ENCODE measurements around the gene STK38.

STK38 gene

DNA sequence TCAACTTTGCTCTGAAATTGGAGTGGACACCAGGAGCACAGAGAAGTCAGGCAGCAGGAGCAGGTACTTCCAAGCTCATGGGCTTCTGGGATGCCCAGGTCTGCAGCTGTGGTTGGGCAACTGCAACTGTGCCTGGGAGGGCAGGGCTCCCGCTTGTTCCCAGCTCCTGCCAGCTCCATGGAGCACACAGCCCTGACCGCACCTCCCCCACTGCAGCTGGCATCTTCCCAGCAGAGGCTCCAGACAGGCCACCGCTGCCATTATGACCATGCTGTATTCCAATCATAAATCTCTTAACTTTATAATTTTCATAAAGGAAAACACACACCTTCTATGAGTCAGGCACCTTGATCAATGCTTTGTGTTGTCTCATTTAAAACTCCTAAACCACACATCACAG is 36.9 kb downstream of the STK38 start:
- no peak overlapping the region for H3K4me3 ChIP-seq (ENCODE audit: insufficient read depth, low read depth, low read length, poor library complexity, severe bottlenecking)
- H3K27ac ChIP-seq (ENCODE audit: insufficient read depth, low read length, poor library complexity, severe bottlenecking), result no peak overlapping the region
- peaks cover 21% of the 10 kb centered on the region for H3K4me1 ChIP-seq (ENCODE audit: control insufficient read depth, insufficient read depth, low read length, poor library complexity, severe bottlenecking)
- no peak for DNase-seq
- no peaks in the 10 kb centered on the region for H3K27me3 ChIP-seq (replicated peaks; ENCODE audit: control insufficient read depth, insufficient read depth, low read length, poor library complexity, severe bottlenecking)
- H3K36me3 ChIP-seq (ENCODE audit: control insufficient read depth, insufficient read depth, low read length), result peaks cover 47% of the 10 kb centered on the region
- H3K9me3 ChIP-seq (ENCODE audit: control insufficient read depth, low read length), result no peaks in the 10 kb centered on the region

DNA sequence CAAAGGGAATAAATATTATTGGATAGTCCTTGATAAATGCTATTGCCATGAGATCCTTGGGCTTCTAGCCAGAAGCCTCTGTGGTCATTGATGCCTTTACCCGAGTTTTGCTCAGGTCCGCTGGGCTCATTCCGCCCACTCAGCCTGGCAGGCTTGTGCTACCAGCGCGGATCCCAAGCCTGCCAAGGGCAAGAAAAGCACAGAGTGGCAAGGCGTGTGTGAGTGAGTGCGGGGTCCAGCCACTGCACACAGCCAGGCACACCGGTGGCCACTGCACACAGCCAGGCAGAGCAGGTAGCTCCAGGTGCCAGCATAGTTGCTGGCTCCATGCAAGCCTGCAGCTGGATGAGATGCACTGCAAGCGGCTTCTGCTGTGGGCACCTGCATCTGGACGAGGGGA is 38.7 kb downstream of the STK38 start:
- no peaks in the 10 kb centered on the region for H3K27me3 ChIP-seq (replicated peaks; ENCODE audit: control insufficient read depth, insufficient read depth, low read length, poor library complexity, severe bottlenecking)
- DNase-seq, result no peak
- H3K36me3 ChIP-seq (ENCODE audit: control insufficient read depth, insufficient read depth, low read length), result peaks cover 46% of the 10 kb centered on the region
- no peak overlapping the region for H3K4me3 ChIP-seq (ENCODE audit: insufficient read depth, low read depth, low read length, poor library complexity, severe bottlenecking)
- H3K9me3 ChIP-seq (ENCODE audit: control insufficient read depth, low read length), result no peaks in the 10 kb centered on the region
- peaks cover 21% of the 10 kb centered on the region for H3K4me1 ChIP-seq (ENCODE audit: control insufficient read depth, insufficient read depth, low read length, poor library complexity, severe bottlenecking)
- no peak overlapping the region for H3K27ac ChIP-seq (ENCODE audit: insufficient read depth, low read length, poor library complexity, severe bottlenecking)

DNA sequence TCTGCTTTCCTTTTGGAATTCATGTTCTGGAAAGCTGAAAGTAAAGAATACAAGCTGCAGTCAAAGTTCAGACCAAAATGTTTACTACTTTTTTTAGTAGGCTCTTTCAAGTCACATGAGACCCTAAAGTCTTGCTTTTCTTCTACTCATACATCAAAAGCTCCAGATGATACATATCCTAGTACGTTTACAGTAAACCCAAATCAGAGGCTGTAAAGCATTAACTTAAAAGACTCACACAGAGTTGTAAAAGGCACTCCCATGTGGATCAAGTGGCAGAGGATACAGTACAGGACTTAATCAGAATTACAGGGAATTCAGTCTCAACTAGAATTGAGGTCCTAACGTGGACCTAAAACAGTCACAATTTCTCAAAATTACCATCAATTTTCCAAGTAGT is 40.7 kb downstream of the STK38 start:
- Histone ChIP-seq H3K9me3 (ENCODE audit: control insufficient read depth, low read length) (no peaks in the 10 kb centered on the region), H3K27ac (ENCODE audit: insufficient read depth, low read length, poor library complexity, severe bottlenecking) (peak overlapping the region; percentile 35), H3K36me3 (ENCODE audit: control insufficient read depth, insufficient read depth, low read length) (peaks cover 43% of the 10 kb centered on the region), H3K4me1 (ENCODE audit: control insufficient read depth, insufficient read depth, low read length, poor library complexity, severe bottlenecking) (peaks cover 21% of the 10 kb centered on the region), H3K4me3 (ENCODE audit: insufficient read depth, low read depth, low read length, poor library complexity, severe bottlenecking) (no peak overlapping the region), H3K27me3 (replicated peaks; ENCODE audit: control insufficient read depth, insufficient read depth, low read length, poor library complexity, severe bottlenecking) (no peaks in the 10 kb centered on the region)
- no peak for DNase-seq

DNA sequence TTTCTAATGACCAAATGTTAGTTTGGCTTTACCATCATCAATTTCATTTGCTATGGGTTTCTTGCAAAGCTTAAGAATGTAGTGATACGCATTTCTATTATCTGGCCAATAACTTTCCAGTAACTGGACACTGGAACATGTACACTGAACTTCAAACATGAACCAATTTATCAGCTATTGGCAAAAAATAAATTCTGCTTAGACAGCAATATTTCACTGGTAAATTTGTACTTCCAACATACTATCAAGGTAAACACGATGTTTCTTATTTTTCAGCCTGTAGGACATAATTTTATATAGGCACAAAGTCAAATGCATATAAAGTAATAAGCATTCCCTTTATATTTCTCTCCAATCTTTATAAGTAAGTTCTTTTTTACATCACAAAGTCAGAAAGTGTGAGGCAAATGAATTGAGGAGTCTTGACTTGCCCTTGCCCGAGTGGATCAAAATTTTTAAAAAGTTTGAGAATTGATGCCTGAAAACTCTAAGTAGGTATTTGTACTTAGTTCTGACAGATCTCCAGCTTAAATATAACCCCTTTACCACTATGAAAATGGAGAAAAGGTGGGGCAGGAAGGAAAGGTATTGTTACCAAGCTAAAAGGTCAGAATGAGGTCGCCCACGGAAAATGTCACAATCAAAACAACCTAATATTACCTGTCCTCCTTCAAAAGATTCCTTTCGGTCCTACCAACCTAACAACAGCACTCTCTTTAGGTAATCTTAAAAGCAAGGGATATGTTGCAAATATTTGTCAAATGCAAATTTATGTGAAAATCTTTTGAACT is 41.3 kb downstream of the STK38 start:
- H3K4me1 ChIP-seq (ENCODE audit: control insufficient read depth, insufficient read depth, low read length, poor library complexity, severe bottlenecking), result peaks cover 21% of the 10 kb centered on the region
- DNase-seq, result no peak
- H3K9me3 ChIP-seq (ENCODE audit: control insufficient read depth, low read length), result no peaks in the 10 kb centered on the region
- no peaks in the 10 kb centered on the region for H3K27me3 ChIP-seq (replicated peaks; ENCODE audit: control insufficient read depth, insufficient read depth, low read length, poor library complexity, severe bottlenecking)
- no peak overlapping the region for H3K4me3 ChIP-seq (ENCODE audit: insufficient read depth, low read depth, low read length, poor library complexity, severe bottlenecking)
- peak overlapping the region; percentile 35 for H3K27ac ChIP-seq (ENCODE audit: insufficient read depth, low read length, poor library complexity, severe bottlenecking)
- H3K36me3 ChIP-seq (ENCODE audit: control insufficient read depth, insufficient read depth, low read length), result peaks cover 36% of the 10 kb centered on the region

DNA sequence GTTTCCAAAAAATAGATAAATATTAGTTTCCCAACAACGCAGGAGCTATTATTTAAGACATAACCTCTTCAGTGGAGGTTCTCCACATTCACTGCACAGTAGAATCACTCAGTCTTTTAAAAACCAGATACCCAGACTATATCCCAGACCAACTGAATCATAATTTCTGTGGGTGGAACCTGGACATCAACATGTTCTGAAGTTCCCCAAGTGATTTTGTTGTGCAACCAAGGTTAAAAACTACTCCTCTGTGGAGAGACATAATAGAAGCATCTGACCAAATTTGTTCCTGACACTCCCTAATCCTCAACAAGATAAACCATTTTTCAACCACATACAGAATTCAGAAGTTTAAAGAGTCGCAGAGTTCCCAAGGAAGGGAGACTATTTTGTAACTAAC is 42.3 kb downstream of the STK38 start:
- no peak for DNase-seq
- no peak overlapping the region for H3K4me3 ChIP-seq (ENCODE audit: insufficient read depth, low read depth, low read length, poor library complexity, severe bottlenecking)
- no peaks in the 10 kb centered on the region for H3K27me3 ChIP-seq (replicated peaks; ENCODE audit: control insufficient read depth, insufficient read depth, low read length, poor library complexity, severe bottlenecking)
- no peak overlapping the region for H3K27ac ChIP-seq (ENCODE audit: insufficient read depth, low read length, poor library complexity, severe bottlenecking)
- H3K36me3 ChIP-seq (ENCODE audit: control insufficient read depth, insufficient read depth, low read length), result peaks cover 29% of the 10 kb centered on the region
- peaks cover 21% of the 10 kb centered on the region for H3K4me1 ChIP-seq (ENCODE audit: control insufficient read depth, insufficient read depth, low read length, poor library complexity, severe bottlenecking)
- H3K9me3 ChIP-seq (ENCODE audit: control insufficient read depth, low read length), result no peaks in the 10 kb centered on the region

DNA sequence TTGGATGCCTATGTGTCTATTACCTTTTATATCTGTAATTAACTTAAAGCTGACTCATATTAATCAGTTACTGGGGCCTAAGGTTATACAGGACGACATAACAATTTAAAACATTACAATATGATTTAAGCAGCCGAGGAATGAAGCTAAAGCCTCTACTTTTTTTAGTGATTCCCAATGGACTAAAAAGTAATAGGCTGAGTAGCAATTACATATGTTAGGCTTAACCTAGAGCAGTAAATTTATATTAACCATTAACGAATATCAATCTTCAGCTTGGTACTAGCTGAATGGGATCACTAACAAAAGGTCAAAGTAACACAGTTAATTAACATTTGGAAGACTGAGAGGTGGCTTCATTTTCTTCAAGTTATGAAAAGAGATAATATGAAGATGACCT is 43.1 kb downstream of the STK38 start:
- peaks cover 30% of the 10 kb centered on the region for H3K36me3 ChIP-seq (ENCODE audit: control insufficient read depth, insufficient read depth, low read length)

DNA sequence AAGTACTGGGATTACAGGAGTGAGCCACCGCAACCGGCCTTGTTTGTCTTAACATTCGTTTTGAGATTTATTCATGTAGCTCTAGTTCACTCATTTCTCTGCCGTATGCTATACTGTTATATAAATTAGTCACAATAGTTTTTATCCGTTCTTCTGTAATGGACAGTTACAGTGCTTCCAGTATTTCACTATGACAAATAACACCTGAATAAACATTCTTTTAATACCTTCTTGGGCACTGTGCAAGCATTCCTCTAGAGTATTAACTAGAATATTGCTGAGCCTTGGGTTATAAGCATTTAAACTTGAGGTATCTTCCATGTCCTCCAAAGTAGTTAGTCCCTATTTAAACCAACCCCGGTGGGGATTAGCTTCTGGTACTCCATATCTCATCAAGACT is 45.6 kb downstream of the STK38 start:
- H3K27me3 ChIP-seq (replicated peaks; ENCODE audit: control insufficient read depth, insufficient read depth, low read length, poor library complexity, severe bottlenecking), result no peaks in the 10 kb centered on the region
- H3K36me3 ChIP-seq (ENCODE audit: control insufficient read depth, insufficient read depth, low read length), result peaks cover 50% of the 10 kb centered on the region

More for the DNA sequence above, 43.1 kb downstream of the STK38 start:
- no peaks in the 10 kb centered on the region for H3K27me3 ChIP-seq (replicated peaks; ENCODE audit: control insufficient read depth, insufficient read depth, low read length, poor library complexity, severe bottlenecking)
- H3K27ac ChIP-seq (ENCODE audit: insufficient read depth, low read length, poor library complexity, severe bottlenecking), result no peak overlapping the region
- peaks cover 21% of the 10 kb centered on the region for H3K4me1 ChIP-seq (ENCODE audit: control insufficient read depth, insufficient read depth, low read length, poor library complexity, severe bottlenecking)
- DNase-seq, result no peak
- H3K4me3 ChIP-seq (ENCODE audit: insufficient read depth, low read depth, low read length, poor library complexity, severe bottlenecking), result no peak overlapping the region
- no peaks in the 10 kb centered on the region for H3K9me3 ChIP-seq (ENCODE audit: control insufficient read depth, low read length)

DNA sequence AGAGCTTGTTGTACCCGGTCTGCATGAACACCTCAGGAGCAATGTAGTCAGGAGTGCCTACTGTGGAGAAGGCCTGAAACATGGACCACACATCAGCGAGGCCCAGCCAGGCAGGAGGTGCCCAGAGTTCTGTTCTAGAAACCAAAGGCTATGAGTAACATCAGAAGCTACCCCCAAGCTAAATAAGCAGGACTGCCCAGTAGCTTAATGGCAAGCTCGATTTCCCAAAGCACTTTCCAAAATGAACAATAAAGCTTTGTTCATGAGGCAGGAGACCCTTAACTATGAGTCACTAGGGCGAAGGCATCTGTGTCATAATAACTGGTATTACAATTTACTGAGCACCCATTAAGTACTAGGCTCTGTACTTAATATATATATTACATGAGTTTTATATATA is 47.4 kb downstream of the STK38 start:
- Histone ChIP-seq H3K4me1 (ENCODE audit: control insufficient read depth, insufficient read depth, low read length, poor library complexity, severe bottlenecking) (no peaks in the 10 kb centered on the region), H3K9me3 (ENCODE audit: control insufficient read depth, low read length) (no peaks in the 10 kb centered on the region), H3K4me3 (ENCODE audit: insufficient read depth, low read depth, low read length, poor library complexity, severe bottlenecking) (no peak overlapping the region), H3K36me3 (ENCODE audit: control insufficient read depth, insufficient read depth, low read length) (peaks cover 63% of the 10 kb centered on the region), H3K27me3 (replicated peaks; ENCODE audit: control insufficient read depth, insufficient read depth, low read length, poor library complexity, severe bottlenecking) (no peaks in the 10 kb centered on the region), H3K27ac (ENCODE audit: insufficient read depth, low read length, poor library complexity, severe bottlenecking) (no peak overlapping the region)
- no peak for DNase-seq

More for the DNA sequence above, 45.6 kb downstream of the STK38 start:
- no peak overlapping the region for H3K27ac ChIP-seq (ENCODE audit: insufficient read depth, low read length, poor library complexity, severe bottlenecking)
- no peak overlapping the region for H3K4me3 ChIP-seq (ENCODE audit: insufficient read depth, low read depth, low read length, poor library complexity, severe bottlenecking)
- H3K9me3 ChIP-seq (ENCODE audit: control insufficient read depth, low read length), result no peaks in the 10 kb centered on the region
- DNase-seq, result no peak
- H3K4me1 ChIP-seq (ENCODE audit: control insufficient read depth, insufficient read depth, low read length, poor library complexity, severe bottlenecking), result peaks cover 6% of the 10 kb centered on the region

DNA sequence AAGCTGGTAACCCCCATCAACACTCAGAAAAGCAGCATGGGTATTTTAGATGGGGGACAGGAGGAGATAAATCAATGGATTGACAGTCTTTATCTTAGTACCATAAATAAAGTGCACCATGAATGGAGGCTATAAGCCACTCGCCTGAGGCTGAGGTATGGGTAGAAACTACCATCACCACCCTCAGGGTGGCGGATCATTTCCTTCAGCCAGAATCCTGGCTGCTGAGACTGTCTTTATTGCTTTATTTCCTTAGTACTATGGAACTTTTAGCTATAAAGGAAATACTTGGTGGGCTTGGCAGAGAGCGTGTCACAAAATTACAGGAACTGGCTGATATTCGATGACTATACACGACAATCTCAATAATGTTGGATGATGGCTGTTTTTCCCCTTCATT is 52.2 kb downstream of the STK38 start:
- Histone ChIP-seq H3K36me3 (ENCODE audit: control insufficient read depth, insufficient read depth, low read length) (peaks cover 56% of the 10 kb centered on the region), H3K4me3 (ENCODE audit: insufficient read depth, low read depth, low read length, poor library complexity, severe bottlenecking) (no peak overlapping the region), H3K27ac (ENCODE audit: insufficient read depth, low read length, poor library complexity, severe bottlenecking) (no peak overlapping the region), H3K9me3 (ENCODE audit: control insufficient read depth, low read length) (no peaks in the 10 kb centered on the region), H3K4me1 (ENCODE audit: control insufficient read depth, insufficient read depth, low read length, poor library complexity, severe bottlenecking) (no peaks in the 10 kb centered on the region), H3K27me3 (replicated peaks; ENCODE audit: control insufficient read depth, insufficient read depth, low read length, poor library complexity, severe bottlenecking) (no peaks in the 10 kb centered on the region)
- no peak for DNase-seq

DNA sequence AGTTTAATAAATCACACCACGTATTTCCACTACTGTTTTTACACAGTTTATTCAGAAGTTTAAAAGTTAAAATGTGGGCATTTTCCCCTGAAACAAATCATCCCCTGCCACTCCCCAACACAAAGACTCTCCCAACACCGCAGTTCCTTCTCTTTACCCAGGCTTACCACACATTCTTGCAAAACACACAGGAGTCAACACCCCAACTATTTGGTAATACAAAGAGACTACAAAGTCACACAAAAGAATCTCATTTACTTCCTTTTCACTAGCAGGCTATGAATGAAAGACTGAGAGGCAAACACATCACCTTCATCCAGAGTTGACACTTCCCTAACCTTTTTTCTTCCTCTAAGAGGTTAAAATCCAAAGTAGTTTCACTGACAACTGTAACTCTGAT is 53.4 kb downstream of the STK38 start:
- Histone ChIP-seq H3K4me3 (ENCODE audit: insufficient read depth, low read depth, low read length, poor library complexity, severe bottlenecking) (no peak overlapping the region), H3K27ac (ENCODE audit: insufficient read depth, low read length, poor library complexity, severe bottlenecking) (no peak overlapping the region), H3K27me3 (replicated peaks; ENCODE audit: control insufficient read depth, insufficient read depth, low read length, poor library complexity, severe bottlenecking) (no peaks in the 10 kb centered on the region), H3K9me3 (ENCODE audit: control insufficient read depth, low read length) (no peaks in the 10 kb centered on the region), H3K4me1 (ENCODE audit: control insufficient read depth, insufficient read depth, low read length, poor library complexity, severe bottlenecking) (no peaks in the 10 kb centered on the region), H3K36me3 (ENCODE audit: control insufficient read depth, insufficient read depth, low read length) (peaks cover 44% of the 10 kb centered on the region)
- DNase-seq, result no peak
